Keratinocyte (primary cell): ENCODE data around the gene ERI3. TPM values are rescaled to one million over a fixed set of nuclear protein-coding genes. Genes with fewer than 3 reads are reported as not detected.

Experiments used
- DNase-seq: peaks from one replicate; pipeline ENCODE4 v3.0.0-alpha.2; 2011; ENCODE audit warnings: low read depth, missing footprints, low spot score
- FAIRE-seq: peaks from 2 replicates; lab custom pipeline; 2011; peaks lifted over from hg19 to GRCh38; lab: Jason Lieb, UNC
- H2AFZ ChIP-seq: 2 replicates; pipeline ENCODE4 v1.6.0; 2012; ENCODE audit warnings: low read length, control low read depth, inconsistent platforms; ENCODE audit not compliant: control insufficient read depth
- H3K27ac ChIP-seq: 2 replicates; pipeline ENCODE4 v1.5.1; 2011; ENCODE audit warnings: low read length; ENCODE audit not compliant: control insufficient read depth, insufficient read depth
- H3K27me3 ChIP-seq: 3 replicates; pipeline ENCODE4 v1.6.0; 2011; ENCODE audit warnings: low read length; ENCODE audit not compliant: control insufficient read depth, insufficient read depth; ENCODE audit errors: extremely low read depth
- H3K36me3 ChIP-seq, 2 experiments: 2 replicates in 1 of 2; 3 replicates in 1 of 2; pipeline ENCODE4 v1.5.1; 2011; ENCODE audit warnings: low read length in 2 of 2, mild to moderate bottlenecking in 1 of 2; ENCODE audit not compliant: control insufficient read depth in 2 of 2, insufficient read depth in 2 of 2; ENCODE audit errors: extremely low read depth in 1 of 2
- H3K4me1 ChIP-seq: 3 replicates; pipeline ENCODE4 v1.5.1; 2011; ENCODE audit warnings: low read length; ENCODE audit not compliant: control insufficient read depth, insufficient read depth; ENCODE audit errors: extremely low read depth
- H3K4me2 ChIP-seq: 3 replicates; pipeline ENCODE4 v1.6.0; 2011; ENCODE audit warnings: low read depth, low read length; ENCODE audit not compliant: control insufficient read depth, insufficient read depth; ENCODE audit errors: extremely low read depth
- H3K4me3 ChIP-seq, 3 experiments: fragments of 200-600 bp in 1 of 3; sonication (generic) in 1 of 3; 2 replicates in 2 of 3; 3 replicates in 1 of 3; pipeline ENCODE4 v1.5.1; 2011 to 2016; ENCODE audit warnings: low read length in 3 of 3, mild to moderate bottlenecking in 3 of 3, control low read depth in 2 of 3, inconsistent platforms in 1 of 3, low read depth in 1 of 3, mixed read lengths in 1 of 3, mixed run types in 1 of 3, moderate library complexity in 1 of 3; ENCODE audit not compliant: control insufficient read depth in 2 of 3, insufficient read depth in 2 of 3; ENCODE audit errors: extremely low read depth in 1 of 3
- H3K79me2 ChIP-seq: 2 replicates; pipeline ENCODE4 v1.6.0; 2012; ENCODE audit warnings: low read length; ENCODE audit not compliant: control insufficient read depth, insufficient read depth
- H3K9ac ChIP-seq: 3 replicates; pipeline ENCODE4 v1.6.0; 2011; ENCODE audit warnings: low read length; ENCODE audit not compliant: control insufficient read depth, insufficient read depth; ENCODE audit errors: extremely low read depth
- H3K9me1 ChIP-seq: 3 replicates; pipeline ENCODE4 v1.6.0; 2011; ENCODE audit warnings: low read length; ENCODE audit not compliant: control insufficient read depth, insufficient read depth; ENCODE audit errors: extremely low read depth
- H3K9me3 ChIP-seq: 2 replicates; pipeline ENCODE4 v1.5.1; 2012; ENCODE audit warnings: low read depth, low read length; ENCODE audit not compliant: control insufficient read depth
- H4K20me1 ChIP-seq: 3 replicates; pipeline ENCODE4 v1.6.0; 2011; ENCODE audit warnings: low read length; ENCODE audit not compliant: control insufficient read depth, insufficient read depth; ENCODE audit errors: extremely low read depth
- EZH2 ChIP-seq: IDR thresholded peaks from one replicate; pipeline ENCODE4 v1.6.1; 2012; ENCODE audit warnings: inconsistent platforms, mild to moderate bottlenecking, low read length, moderate library complexity
- dilution Hi-C: fragments of 300-500 bp; cut with MboI; formaldehyde crosslinking; loops from one replicate; pipeline ENCODE4 v1.7.0; 2020; ENCODE audit warnings: low sequenced_read_pairs; ENCODE audit not compliant: extremely low pct_ligation_motif_present
- polyA plus RNA-seq, 5 experiments: library from polyadenylated mRNA; depleted of rRNA in 3 of 5; stranded (reverse) in 3 of 5; stranded (forward) in 1 of 5; unstranded in 1 of 5; fragments of >200 nt; gene quantifications; 1 replicate in 1 of 5; 2 replicates in 3 of 5; 3 replicates in 1 of 5; pipeline versions ENCODE4 v1.2.1 to v1.2.3, GENCODE V29; 2011 to 2012; ENCODE audit warnings: missing spikeins in 2 of 5, low read depth in 1 of 5, low replicate concordance in 1 of 5
- TF ChIP-seq, protein P1 (sequence below), 3 experiments: IDR thresholded peaks in 1 of 3; conservative IDR thresholded peaks in 1 of 3; optimal IDR thresholded peaks in 1 of 3; 2 replicates in 2 of 3; 3 replicates in 1 of 3; pipeline versions ENCODE3 to v1.5.1; 2011; ENCODE audit warnings: low read length in 3 of 3, mild to moderate bottlenecking in 3 of 3, moderate library complexity in 2 of 3, control low read depth in 1 of 3, inconsistent platforms in 1 of 3; ENCODE audit not compliant: insufficient read depth in 2 of 3; ENCODE audit errors: extremely low read depth in 1 of 3

The ERI3 gene
- polyA plus RNA-seq, 1 donor (not counting 4 experiments of a cell fraction or from before 2014, with no cell fraction given), result 43.7 TPM

DNA sequence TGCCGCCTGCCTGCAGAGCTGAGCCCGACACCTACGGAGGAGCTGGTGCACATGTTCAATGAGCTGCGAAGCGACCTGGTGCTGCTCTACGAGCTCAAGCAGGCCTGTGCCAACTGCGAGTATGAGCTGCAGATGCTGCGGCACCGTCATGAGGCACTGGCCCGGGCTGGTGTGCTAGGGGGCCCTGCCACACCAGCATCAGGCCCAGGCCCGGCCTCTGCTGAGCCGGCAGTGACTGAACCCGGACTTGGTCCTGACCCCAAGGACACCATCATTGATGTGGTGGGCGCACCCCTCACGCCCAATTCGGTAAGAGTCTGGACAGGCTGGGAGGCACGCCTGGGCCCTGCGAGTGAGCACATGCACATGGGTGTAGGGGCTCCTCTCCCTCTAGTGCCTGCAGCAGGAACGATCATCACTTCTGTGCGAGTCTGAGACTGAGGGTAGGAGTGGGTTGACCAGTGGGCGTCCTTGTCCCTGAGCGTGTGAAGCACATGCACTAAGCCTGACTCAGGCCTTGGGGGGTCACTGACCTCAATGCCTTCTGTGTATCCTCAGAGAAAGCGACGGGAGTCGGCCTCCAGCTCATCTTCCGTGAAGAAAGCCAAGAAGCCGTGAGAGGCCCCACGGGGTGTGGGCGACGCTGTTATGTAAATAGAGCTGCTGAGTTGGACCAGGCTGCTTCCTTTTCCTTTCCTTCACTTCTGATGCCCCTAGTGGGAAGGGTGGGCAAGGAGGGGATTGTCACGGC, 134.9 kb downstream of the ERI3 start:
- Histone ChIP-seq H3K79me2 (no peaks in the 10 kb centered on the region), H3K36me3 (peaks cover 24 to 30% of the 10 kb centered on the region in 2 experiments), H3K27ac (no peak overlapping the region), H4K20me1 (no peaks in the 10 kb centered on the region), H3K9me3 (no peaks in the 10 kb centered on the region), H3K27me3 (no peaks in the 10 kb centered on the region), H3K4me2 (no peak overlapping the region), H3K4me1 (no peaks in the 10 kb centered on the region), H3K9me1 (no peaks in the 10 kb centered on the region), H3K9ac (no peak overlapping the region), H3K4me3 (no peak overlapping the region), H2AFZ (no peak overlapping the region)
- dilution Hi-C loops, result no loop called here
- TF ChIP-seq EZH2, result no peak
- TF ChIP-seq, protein P1, sequence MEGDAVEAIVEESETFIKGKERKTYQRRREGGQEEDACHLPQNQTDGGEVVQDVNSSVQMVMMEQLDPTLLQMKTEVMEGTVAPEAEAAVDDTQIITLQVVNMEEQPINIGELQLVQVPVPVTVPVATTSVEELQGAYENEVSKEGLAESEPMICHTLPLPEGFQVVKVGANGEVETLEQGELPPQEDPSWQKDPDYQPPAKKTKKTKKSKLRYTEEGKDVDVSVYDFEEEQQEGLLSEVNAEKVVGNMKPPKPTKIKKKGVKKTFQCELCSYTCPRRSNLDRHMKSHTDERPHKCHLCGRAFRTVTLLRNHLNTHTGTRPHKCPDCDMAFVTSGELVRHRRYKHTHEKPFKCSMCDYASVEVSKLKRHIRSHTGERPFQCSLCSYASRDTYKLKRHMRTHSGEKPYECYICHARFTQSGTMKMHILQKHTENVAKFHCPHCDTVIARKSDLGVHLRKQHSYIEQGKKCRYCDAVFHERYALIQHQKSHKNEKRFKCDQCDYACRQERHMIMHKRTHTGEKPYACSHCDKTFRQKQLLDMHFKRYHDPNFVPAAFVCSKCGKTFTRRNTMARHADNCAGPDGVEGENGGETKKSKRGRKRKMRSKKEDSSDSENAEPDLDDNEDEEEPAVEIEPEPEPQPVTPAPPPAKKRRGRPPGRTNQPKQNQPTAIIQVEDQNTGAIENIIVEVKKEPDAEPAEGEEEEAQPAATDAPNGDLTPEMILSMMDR (optimal IDR thresholded peaks at IDR 0.05 in 1 of 3, IDR thresholded peaks at IDR 0.05 in 1 of 3, conservative IDR thresholded peaks at IDR 0.05 in 1 of 3; ENCODE audit: extremely low read depth in 1 of 3, insufficient read depth in 2 of 3, low read length in 3 of 3), result no peak
- DNase-seq (no peak), FAIRE-seq (no peak)

DNA sequence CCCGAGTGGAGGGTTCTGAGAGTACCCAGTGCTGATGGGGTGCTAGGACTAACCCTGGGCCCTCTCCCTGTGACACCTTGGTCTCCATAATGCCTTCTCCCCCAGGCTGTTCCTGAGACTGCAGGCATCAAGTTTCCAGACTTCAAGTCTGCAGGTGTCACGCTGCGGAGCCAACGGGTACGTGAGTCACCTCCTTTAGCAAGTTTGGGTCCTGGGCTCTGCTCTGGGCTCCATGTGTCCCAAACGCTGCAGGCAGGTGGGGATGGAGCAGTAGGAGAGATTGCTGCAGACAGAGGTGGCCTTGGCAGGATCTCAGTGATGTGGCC, 135.8 kb downstream of the ERI3 start:
- no peak overlapping the region for H3K9ac ChIP-seq
- H3K9me1 ChIP-seq, result no peaks in the 10 kb centered on the region
- H3K36me3 ChIP-seq, result peaks cover 24 to 32% of the 10 kb centered on the region in 2 experiments
- no peaks in the 10 kb centered on the region for H3K9me3 ChIP-seq
- dilution Hi-C loops, result no loop called here
- TF ChIP-seq, protein P1 (optimal IDR thresholded peaks at IDR 0.05 in 1 of 3, IDR thresholded peaks at IDR 0.05 in 1 of 3, conservative IDR thresholded peaks at IDR 0.05 in 1 of 3; ENCODE audit: extremely low read depth in 1 of 3, insufficient read depth in 2 of 3, low read length in 3 of 3), result no peak
- TF ChIP-seq EZH2, result no peak
- no peaks in the 10 kb centered on the region for H4K20me1 ChIP-seq
- H2AFZ ChIP-seq, result no peak overlapping the region
- no peak for FAIRE-seq
- no peak overlapping the region for H3K4me3 ChIP-seq
- DNase-seq, result no peak
- peaks cover under 1% of the 10 kb centered on the region for H3K4me1 ChIP-seq
- H3K79me2 ChIP-seq, result no peaks in the 10 kb centered on the region
- H3K27ac ChIP-seq, result no peak overlapping the region
- H3K4me2 ChIP-seq, result no peak overlapping the region
- H3K27me3 ChIP-seq, result no peaks in the 10 kb centered on the region
